HG03196 (cell line): Measurements from ENCODE around the gene DIAPH2.

Source experiments
- ATAC-seq: cut with Tn5 transposase; IDR thresholded peaks from one replicate; pipeline ENCODE4 v1.9.1; 2021; ENCODE audit not compliant: unreplicated experiment

Gene DIAPH2

DNA sequence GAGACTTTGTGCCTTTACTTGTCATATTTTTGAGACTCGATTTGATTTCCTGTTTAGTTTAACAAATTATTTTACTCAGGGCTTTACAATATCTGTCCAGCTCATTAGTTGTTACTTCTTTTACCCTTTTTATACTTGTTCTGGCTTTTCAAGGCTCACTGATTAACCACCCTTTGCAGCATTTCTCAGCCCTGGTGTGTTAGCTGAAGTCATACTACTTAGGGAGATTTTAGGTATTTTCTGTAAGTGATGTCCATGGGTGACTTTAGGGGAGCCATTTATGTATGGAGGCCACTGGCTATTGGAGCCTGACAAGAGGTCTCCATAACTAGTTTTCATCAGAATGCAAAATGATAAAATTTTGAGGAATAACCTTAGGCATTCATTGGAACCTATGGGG lies 346.3 kb downstream of the DIAPH2 start:
- ATAC-seq, result no peak

DNA sequence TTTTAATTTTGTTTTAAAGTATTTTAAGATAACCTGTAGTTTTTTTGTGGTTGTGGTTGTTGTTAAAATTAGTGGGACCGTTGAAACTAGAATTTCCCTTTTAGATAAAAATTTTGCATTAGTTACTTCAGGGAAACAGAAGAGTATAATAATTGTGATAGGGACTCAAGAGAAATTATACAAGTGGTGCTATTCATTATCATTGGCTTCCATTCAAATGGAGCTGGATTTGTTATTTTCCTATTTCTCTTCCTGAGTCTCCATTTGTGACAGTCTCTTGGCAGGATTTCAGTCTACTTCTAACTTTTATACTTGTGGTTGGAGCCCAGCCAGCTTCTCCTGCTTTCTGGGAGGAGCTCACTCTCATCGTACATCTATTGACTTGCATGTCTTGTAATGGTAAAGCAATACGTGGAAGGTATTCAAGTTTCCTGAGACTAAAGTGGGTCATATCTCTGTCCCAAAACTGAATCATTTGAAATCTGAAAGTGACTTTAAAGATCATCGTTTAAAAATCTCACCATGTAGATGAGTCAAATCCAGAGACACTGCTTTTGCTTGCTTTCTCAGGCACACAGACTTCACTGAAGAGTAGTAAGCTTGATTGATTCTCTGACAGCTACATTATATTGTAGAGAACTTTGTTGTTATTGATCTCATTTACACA lies 354.9 kb downstream of the DIAPH2 start:
- peak; percentile 90 for ATAC-seq

DNA sequence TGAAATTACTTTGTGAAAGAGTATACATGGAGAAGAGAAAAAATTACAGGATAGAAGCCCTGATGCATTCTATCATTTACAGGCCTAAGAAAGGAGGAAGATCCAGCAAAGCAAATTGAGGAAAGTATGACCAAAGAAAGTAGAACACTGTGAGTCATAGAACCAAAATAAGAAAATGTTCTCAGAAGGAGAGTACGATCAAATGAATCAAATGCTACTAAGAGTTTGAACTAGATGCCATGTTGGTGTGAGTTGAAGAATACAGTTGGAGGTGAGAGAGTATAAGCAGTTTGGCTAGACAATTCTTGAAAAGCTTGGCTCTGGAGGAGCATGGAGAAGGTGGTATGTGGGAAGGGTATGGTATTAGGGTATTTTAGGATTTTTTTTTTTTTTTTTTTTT lies 360.8 kb downstream of the DIAPH2 start:
- no peak for ATAC-seq

DNA sequence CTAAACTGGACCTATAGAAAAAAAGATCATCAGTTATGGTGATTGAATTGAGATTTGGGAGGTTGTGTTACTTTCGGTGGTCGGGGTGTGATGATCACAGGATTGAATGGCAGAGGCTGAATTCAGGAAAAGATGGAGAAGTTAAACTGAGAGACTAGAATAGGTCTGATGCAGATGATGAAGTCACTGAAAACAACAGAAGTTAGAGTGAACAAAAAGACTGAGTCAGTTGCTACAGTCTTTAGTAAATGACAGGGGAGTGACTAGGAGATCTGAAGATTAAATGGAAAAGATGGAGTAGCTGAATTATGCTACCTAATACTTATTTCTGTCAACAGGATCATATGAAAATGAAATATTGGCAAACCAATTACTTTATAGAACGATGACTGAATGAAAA lies 362.2 kb downstream of the DIAPH2 start:
- no peak for ATAC-seq

DNA sequence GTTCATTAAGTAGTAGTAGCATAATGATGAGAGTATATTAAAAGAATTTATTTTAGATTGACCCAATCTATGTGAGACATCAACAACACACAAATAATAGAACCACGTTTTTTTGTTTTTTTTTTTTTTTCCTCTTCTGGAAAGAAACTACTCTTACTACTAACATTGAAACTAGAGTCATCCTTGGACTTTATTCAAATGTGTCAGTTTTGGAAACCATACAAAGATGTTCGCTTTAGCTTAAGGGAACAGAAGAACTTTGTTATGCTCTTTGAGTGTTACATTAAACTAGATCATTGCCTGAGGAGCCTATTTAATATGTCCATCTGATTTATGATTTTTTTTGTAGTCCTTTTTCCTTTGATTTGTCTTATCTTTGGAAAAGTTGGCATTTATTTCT lies 365.8 kb downstream of the DIAPH2 start:
- ATAC-seq, result no peak

DNA sequence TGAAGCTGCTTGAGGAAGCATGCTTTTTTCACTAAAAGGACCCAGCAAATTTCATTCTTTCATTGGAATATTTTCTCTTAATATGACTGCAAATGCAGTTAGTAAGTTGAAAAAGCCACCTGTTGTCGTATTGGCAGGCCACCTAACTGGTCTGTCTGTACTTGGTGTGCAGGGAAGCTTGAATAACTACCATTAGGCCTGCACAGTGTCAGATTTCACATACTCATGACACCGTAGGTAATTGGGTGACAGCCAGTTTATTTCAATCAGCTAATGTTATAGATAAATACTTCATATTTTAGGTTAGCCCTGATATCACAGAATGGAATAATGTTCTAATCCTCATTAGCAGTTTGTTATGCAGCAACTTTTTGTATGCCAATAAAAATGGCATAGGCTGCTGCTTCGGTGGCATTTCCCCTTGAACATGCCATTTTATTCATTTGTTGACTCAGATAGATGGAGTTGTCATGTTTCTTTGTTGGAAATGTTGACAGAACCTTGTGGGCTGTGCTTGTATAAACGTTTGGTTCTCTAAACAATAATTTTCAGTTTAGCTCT lies 372.8 kb downstream of the DIAPH2 start:
- ATAC-seq, result no peak

DNA sequence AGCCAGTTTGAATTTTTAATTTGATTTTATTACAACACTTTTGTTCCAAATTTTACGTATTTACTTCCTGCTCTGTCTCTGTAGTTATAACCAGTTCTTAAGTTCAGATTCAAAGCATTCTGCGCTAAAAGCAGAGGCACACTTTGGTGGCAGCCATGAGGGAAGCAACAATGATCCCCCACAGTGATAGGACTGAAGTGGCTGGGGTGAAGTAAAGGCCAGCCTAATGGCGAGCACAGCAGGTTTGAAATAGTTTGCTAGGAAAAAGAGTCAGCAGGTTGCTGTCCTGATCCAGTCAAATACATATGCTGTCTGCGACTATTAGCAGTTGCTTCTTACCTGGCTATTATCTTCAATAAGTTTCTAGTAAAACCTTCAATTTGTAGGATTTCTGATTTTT lies 375.4 kb downstream of the DIAPH2 start:
- no peak for ATAC-seq

DNA sequence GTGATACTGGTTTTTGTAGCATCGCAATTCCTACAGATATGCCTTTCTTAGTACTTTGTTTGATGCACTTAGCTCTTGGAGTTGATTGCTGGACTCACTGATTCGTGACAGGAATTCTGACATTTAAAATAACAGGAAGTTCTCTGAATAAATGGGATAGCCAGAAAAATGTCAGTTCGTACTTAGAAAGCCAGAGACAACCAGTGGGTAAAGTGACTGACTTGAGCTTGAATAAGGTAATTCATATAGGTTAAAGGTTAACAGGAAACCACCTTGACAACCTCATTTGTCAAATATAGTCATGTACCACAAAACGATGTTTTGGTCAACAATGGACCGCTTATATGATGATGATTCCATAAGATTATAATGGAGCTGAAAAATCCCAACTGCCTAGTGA lies 380.4 kb downstream of the DIAPH2 start:
- ATAC-seq, result no peak

DNA sequence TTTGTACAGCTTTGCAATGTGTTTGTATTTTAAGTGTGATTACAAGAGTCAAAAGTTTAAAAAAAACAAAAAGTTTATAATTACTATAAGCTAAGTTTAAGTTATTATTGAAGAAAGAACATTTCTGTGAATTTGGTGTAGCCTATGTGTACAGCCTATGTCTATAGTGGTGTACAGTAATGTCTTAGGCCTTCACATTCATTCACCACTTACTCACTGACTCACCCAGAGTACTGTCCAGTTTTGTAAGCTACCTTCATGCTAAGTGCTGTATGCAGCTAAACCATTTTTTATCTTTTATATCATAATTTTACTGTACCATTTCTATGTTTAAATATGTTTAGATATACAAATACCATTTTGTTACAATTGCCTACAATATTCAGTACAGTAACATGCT lies 381.3 kb downstream of the DIAPH2 start:
- no peak for ATAC-seq

DNA sequence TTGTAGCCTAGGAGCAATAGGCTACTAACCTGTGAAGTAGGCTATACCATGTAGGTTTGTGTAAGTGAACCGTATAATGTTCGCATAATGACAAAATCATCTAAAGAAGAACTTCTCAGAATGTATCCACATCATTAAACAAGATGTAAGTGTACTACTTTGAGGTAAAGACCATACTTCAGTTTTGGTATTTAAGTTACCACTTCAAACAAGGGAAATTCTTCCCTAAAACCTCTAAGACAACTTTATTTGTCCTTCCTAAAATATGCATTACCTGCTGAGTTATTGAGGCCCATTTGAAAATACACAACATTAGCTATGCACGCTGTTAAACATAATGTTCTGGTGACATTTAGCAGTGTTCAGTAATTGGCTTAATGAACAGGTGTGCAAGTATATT lies 381.7 kb downstream of the DIAPH2 start:
- ATAC-seq, result no peak

DNA sequence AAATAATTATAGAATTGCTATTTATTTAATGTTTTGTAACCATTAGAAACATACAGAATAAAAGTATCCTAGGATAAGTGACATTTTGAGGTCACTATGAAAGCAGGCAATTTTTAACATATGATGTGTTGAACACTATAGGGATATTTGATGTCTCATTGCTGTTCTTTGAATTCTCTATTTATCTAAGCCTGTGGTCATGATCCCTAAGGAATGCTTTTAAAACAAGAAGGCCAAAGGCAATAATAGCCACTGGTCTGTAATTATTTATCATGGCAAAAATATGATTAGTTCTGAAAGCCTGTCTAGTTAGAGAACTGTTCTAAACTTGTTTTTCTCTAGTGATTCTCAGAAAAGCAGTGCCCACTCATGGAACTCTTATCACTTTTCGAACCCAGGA lies 385.7 kb downstream of the DIAPH2 start:
- ATAC-seq, result no peak

DNA sequence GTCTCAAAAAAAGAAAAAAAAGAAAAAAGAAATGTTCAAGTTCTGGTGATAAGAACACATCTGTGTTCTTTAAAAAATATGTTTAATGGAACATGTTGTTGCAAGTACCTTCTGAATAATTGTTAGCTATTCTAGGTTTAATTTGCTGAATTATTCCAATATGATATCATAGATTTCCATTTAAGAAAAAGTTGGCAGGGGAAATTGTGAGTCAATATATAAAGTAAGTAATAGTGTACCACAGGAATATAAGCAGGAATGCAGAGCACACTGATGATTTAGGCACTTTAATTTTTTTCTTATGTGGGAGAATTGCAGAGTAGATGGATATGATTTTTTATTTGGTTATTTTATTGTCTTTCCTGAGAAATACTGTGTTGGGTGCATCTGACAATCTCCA lies 389.8 kb downstream of the DIAPH2 start:
- ATAC-seq, result no peak

DNA sequence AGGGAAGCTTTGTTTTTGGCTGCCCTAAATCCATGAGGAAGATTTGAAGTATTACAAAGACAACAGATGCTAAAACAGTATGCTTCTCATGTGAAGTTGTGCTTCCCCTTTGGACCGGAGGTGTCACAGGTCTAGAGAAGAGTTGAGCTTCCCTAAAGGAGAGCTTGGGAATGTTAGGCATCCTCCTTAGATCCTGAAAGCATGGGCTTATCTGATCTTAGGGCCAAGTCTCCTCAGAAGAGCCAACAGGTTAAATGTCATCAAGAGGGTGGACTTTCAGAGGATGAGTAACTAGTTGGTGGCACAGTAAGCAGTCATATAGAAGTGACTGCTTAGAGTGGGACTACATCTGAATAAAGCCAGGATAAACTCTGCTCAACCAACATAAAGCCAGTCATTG lies 404.5 kb downstream of the DIAPH2 start:
- no peak for ATAC-seq

DNA sequence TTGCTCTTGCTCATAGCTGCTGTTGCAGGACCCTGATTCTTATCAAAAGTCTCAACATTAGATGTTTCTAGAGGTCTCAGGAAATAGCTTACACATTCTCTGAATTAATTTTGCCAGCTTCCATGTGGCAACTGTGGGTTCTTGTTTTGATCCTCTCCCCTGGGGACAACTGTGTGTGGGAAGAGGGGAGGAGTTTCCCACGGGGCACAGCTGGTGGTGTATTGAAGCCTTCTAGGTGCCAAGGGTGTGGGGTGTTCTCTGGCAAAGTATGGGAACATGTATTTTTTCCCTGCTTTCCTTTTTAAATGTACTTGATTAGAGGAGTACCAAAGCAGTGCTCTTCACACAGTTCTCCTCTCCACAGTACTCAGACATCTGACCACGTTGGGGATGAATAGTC lies 411.7 kb downstream of the DIAPH2 start:
- no peak for ATAC-seq

DNA sequence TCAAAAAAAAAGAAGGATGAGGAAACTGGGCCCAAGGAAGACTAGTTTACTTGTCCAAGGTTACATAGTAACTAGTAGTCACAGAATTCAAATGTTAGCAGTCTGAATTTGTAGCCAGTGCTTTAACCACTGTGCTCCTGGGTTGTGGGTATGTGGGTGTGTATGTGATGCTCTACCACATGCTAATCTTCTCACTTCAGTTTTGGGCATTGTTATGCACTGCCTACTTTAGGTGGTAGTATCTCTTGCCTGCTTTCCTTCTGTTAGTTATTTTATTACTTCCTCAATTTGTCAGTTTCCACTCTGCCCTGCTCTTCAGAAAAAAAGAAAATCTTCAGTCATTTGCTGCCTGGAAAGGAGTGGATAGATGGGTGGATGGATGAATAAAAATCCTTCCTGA lies 418.3 kb downstream of the DIAPH2 start:
- ATAC-seq, result no peak

DNA sequence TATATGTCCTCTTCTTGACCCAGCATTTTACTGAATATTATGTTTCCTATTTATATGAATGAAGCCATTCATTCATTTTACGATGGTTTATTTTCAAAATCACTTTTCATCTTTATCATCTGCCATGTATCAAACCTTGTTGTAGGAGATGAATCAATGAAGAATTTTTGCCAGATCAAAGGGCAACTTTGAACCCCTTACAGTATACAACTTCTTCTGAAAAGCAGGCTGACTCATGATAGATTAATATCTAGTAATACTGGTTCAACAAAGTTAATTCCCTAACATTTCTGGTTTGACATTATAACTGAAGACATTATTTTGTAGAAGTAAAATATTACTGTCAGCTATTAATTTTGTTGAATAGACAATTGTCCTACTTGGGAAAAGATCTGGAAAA lies 425.1 kb downstream of the DIAPH2 start:
- ATAC-seq, result no peak

DNA sequence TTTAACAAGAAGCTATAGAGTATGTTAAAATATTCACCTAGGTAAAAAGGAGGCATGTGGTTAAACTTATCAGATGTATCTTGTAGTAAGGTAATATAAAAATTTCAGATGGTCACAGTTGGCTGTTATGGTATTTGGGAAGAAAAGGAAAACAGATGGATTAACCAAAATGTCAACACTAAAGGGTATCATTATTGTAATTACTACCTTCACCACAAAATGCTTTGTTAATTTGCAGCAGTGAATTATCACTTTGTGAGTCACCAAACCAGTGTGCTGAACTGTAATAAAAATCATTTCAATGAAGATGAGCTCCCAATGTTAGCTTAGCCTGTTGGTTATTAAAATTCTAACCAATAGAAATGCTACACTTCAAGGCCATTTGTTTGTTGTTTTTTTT lies 432.9 kb downstream of the DIAPH2 start:
- ATAC-seq, result no peak

DNA sequence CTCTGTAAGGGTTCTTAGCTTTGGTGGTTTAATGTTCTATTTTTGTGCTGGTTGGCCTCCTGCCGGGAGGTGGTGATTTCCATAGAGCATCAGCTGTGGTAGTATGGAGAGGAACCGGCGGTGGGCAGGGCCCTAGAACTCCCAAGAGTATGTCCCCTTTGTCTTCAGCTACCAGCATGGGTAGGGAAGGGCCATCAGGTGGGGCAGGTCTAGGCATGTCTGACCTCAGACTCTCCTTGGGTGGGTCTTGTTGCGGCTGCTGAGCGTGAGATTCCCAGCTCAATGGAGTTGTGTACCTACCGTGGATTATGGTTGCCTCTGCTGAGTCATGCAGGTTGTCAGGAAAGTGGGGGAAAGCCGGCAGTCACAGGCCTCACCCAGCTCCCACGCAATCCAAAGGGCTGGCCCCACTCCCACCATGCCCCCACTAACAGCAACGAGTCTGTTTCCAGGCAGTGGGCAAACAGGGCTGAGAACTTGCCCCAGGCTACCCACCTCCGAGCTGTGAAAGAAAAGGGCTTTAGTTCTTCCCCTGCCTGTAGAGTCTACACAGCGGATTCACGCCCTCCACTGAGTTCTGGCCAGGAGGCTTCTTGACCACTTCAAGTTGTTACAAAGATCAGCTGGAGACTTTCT lies 434.9 kb downstream of the DIAPH2 start:
- no peak for ATAC-seq

DNA sequence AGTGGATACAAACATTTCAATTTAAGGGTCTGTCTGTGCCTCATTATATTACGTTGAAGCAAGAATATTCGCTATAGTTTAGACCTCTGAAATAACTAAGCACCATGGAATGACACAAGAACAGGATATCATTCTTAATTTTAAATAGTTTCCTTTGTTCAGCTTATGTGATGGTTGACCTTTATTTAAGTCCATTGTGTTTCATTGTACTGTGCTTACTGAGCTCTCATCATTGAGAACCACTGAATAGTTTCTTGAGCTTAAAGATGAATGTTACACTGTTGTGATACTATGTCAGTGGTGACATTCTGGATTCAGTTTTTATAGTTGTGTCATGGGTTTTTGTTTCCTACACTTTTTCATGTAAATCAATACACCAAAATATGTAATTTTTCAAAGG lies 438.4 kb downstream of the DIAPH2 start:
- no peak for ATAC-seq

DNA sequence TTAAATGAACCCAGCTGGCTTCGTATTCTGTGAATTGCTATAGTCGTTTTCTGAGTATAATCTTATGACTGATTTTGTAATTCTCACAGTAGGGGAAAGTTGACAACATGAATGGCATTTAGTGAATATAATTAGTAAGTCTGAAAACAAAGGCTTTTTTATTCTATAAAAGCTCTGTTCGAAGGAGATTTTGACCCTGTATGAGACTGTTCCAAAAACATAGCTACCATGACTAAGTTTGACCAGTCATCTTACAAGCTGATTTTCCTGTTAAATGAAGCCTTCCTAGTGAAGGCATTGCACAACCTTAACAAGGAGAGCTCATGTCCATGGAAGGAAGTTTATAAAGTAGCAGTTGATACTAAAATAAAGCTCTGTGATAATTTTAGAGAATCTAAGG lies 441.4 kb downstream of the DIAPH2 start:
- ATAC-seq, result no peak

DNA sequence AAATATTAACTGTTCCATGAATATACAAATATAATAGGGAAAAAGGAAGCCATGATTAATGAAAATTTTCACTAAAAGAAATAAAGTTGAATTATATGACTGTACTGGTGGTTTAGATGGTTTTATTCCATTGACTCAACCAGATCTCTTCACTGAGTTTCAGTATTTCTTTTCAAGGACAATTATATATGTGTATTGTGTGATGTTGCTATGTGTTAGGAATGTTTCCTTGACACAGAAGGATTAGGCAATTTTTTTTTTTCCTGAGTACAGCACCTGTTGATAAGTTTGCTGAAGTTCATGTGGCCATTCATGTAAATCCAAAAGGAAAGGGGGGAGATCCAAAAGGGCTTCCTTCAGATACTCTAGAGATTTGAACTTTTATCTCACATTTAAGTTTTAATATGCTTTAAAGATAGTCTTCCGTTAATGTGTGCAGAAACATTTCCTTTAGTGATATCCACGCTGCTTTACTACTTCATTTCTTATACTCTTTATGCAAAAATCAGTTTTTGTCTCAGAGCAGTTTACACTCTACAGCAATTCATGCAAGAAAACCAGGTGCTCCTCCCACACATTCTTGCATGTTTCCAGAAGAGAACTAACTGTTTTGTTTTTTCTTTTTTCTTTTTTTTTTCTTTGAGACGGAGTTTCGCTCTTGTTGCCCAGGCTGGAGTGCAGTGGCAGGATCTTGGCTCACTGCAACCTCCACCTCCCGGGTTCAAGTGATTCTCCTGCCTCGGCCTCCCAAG lies 448.2 kb downstream of the DIAPH2 start:
- ATAC-seq, result no peak

DNA sequence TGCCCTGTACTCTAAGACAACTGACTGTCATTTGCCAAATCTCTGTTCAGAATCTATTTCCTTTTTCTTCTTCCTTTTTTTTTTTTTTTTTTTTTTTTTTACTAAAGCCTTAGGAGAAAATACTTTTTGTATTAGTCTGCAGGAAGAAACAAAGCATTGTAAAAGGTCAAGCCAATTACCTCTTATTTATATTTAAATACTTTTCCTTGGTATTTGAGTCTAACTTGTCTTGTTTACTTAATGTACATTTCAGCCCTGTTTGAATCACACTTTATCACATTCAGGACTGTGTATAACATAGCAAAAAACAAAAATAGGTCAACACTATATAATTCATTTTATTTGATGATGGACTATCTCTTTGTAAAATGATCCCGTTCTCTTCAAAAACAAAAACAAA lies 461.3 kb downstream of the DIAPH2 start:
- no peak for ATAC-seq
